Suprapubic skin (tissue), 4 donors: ENCODE measurements around the gene SCP2. TPM values are rescaled to one million over a fixed set of nuclear protein-coding genes. Genes with fewer than 3 reads are reported as not detected.

ENCODE experiments used
- DNase-seq, 2 donors: peaks; one replicate each; pipeline ENCODE4 v3.0.0-alpha.2; 2019; ENCODE audit warnings: low spot score in 2 of 2
- H3K27ac ChIP-seq: fragments of 200-600 bp; sonication (generic); one replicate; pipeline ENCODE4 v1.5.1; 2019
- H3K27me3 ChIP-seq: fragments of 200-600 bp; sonication (generic); one replicate; pipeline ENCODE4 v1.5.1; 2019
- H3K36me3 ChIP-seq: fragments of 200-600 bp; sonication (generic); one replicate; pipeline ENCODE4 v1.5.1; 2019
- H3K4me1 ChIP-seq: fragments of 200-600 bp; sonication (generic); one replicate; pipeline ENCODE4 v1.5.1; 2019
- H3K4me3 ChIP-seq: fragments of 200-600 bp; sonication (generic); one replicate; pipeline ENCODE4 v1.5.1; 2019; ENCODE audit warnings: mild to moderate bottlenecking
- H3K9me3 ChIP-seq: fragments of 200-600 bp; sonication (generic); one replicate; pipeline ENCODE4 v1.5.1; 2019
- EP300 ChIP-seq: sonication (generic); formaldehyde crosslinking; IDR thresholded peaks from one replicate; pipeline ENCODE4 v1.6.1; 2017; ENCODE audit warnings: antibody characterized with exemption
- POLR2A ChIP-seq, 2 donors: fragments of 450-650 bp; IDR thresholded peaks; one replicate each; pipeline ENCODE4 v1.6.1; 2017; ENCODE audit warnings: antibody characterized with exemption in 2 of 2, mild to moderate bottlenecking in 2 of 2, moderate library complexity in 2 of 2
- POLR2AphosphoS5 ChIP-seq, 3 donors: sonication (generic); formaldehyde crosslinking; IDR thresholded peaks; one replicate each; pipeline ENCODE4 v1.6.1; 2017; ENCODE audit warnings: antibody characterized with exemption in 3 of 3
- WGBS: methylation state at CpG from one replicate; pipeline ENCODE4 v1.1.5; 2018; 5-methylcytosine and 5-hydroxymethylcytosine counted together
- total RNA-seq, 4 donors: library from RNA; depleted of rRNA; stranded (reverse); fragments of >200 nt; gene quantifications; one replicate each; pipeline ENCODE4 v1.1.0, GENCODE V29; 2016
- TF ChIP-seq, protein P1 (sequence below), 2 donors: fragments of 200-600 bp in 1 of 2; fragments of 450-650 bp in 1 of 2; sonication (generic) in 1 of 2; IDR thresholded peaks; one replicate each; pipeline ENCODE4 v1.5.1; 2016 to 2019; ENCODE audit warnings: antibody characterized with exemption in 2 of 2, mild to moderate bottlenecking in 1 of 2, moderate library complexity in 1 of 2

The SCP2 gene
- total RNA-seq, 4 donors from 2014 or later, result 64.5 to 122 (median 113) TPM

DNA sequence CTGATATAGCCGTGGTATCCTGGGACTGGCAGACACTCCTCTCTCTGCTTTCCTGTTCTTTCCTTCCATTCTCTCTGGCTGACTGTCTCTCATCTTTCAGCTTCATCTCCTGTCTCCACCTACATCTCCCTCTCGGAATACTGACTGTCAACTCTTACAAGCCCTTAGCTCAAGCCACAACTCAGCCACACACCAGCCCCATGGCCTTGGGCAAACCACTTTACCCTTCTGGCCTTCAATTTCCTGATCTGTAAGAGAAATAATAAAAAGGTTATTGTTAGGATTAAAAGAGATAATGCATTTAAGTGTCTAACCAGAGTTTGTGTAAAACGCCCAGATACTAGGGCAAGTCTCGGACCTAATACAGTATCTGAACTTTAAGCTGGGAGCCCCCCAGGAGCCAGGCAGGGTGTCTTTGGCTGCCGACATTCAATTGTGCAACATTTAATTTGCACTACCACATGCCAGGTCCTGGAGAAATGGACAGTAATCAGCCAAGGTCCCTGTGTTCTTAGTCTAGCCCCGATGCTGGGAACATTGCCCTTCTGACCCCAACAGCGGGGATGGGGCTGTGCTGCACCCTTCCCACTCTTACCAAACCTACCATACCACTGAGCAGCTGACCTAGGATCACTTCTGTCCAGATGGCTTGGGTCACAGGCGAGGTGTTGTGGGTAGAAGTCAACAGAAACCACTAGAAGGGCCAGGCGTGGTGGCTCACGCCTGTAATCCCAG is 10.7 kb upstream of the SCP2 start:
- Histone ChIP-seq H3K9me3 (no peaks in the 10 kb centered on the region), H3K4me1 (peaks cover 34% of the 10 kb centered on the region), H3K27me3 (no peaks in the 10 kb centered on the region), H3K4me3 (no peak overlapping the region), H3K27ac (no peak overlapping the region), H3K36me3 (no peaks in the 10 kb centered on the region)
- 80% methylated on average over 5 of the region's 10 CpGs for WGBS
- peak in 1 of 2 donors; percentile 32 for DNase-seq
- TF ChIP-seq POLR2A (IDR thresholded peaks at IDR 0.05) (no peak), EP300 (no peak), POLR2AphosphoS5 (IDR thresholded peaks at IDR 0.05) (no peak)
- TF ChIP-seq, protein P1, sequence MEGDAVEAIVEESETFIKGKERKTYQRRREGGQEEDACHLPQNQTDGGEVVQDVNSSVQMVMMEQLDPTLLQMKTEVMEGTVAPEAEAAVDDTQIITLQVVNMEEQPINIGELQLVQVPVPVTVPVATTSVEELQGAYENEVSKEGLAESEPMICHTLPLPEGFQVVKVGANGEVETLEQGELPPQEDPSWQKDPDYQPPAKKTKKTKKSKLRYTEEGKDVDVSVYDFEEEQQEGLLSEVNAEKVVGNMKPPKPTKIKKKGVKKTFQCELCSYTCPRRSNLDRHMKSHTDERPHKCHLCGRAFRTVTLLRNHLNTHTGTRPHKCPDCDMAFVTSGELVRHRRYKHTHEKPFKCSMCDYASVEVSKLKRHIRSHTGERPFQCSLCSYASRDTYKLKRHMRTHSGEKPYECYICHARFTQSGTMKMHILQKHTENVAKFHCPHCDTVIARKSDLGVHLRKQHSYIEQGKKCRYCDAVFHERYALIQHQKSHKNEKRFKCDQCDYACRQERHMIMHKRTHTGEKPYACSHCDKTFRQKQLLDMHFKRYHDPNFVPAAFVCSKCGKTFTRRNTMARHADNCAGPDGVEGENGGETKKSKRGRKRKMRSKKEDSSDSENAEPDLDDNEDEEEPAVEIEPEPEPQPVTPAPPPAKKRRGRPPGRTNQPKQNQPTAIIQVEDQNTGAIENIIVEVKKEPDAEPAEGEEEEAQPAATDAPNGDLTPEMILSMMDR (IDR thresholded peaks at IDR 0.05), result no peak

DNA sequence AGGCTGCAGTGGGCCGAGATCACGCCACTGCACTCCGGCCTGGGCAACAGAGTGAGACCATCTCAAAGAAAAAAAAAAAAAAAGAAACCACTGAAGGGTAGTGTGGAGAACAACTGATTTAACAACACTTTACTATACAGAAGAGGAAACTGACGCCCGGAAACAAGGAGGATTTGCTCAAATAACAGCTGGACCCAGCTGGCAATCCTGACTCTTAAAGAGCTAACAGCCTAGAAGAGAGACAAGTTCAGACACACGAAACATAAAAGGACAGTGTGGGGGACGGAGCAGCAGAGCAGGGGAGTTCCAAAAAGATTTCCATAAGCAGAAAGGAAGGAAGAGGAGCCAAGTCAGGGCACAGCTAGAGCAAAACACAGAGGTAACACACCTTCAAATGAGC is 9.9 kb upstream of the SCP2 start:
- WGBS, result 70% methylated on average over 7 of the region's 7 CpGs
- DNase-seq, result no peak
- no peak overlapping the region for H3K27ac ChIP-seq
- TF ChIP-seq, protein P1 (IDR thresholded peaks at IDR 0.05), result no peak
- TF ChIP-seq POLR2AphosphoS5 (IDR thresholded peaks at IDR 0.05), result no peak
- TF ChIP-seq POLR2A (IDR thresholded peaks at IDR 0.05), result no peak
- no peak for TF ChIP-seq EP300
- peaks cover 39% of the 10 kb centered on the region for H3K4me1 ChIP-seq
- no peaks in the 10 kb centered on the region for H3K36me3 ChIP-seq
- no peaks in the 10 kb centered on the region for H3K9me3 ChIP-seq
- H3K4me3 ChIP-seq, result no peak overlapping the region
- H3K27me3 ChIP-seq, result no peaks in the 10 kb centered on the region

DNA sequence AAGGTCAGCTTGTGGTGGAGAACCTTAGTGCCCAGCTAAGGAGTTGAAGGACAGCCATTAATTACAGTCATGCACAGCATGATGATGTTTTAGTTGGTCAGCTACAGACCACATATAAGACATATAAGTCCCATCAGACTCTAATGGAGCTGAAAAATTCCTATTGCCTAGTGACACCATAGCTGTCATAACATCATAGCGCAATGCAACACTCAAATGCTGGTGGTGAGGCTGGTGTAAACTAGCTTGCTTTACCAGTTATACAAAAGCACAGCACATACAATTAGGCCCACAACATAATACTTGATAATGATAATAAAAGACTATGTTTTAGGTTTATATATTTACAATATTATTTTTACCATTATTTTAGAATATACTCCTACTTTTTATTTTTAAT is 9.5 kb upstream of the SCP2 start:
- Histone ChIP-seq H3K4me1 (peaks cover 39% of the 10 kb centered on the region), H3K27ac (no peak overlapping the region)
- 86% methylated on average over 1 of the region's 1 CpG for WGBS

DNA sequence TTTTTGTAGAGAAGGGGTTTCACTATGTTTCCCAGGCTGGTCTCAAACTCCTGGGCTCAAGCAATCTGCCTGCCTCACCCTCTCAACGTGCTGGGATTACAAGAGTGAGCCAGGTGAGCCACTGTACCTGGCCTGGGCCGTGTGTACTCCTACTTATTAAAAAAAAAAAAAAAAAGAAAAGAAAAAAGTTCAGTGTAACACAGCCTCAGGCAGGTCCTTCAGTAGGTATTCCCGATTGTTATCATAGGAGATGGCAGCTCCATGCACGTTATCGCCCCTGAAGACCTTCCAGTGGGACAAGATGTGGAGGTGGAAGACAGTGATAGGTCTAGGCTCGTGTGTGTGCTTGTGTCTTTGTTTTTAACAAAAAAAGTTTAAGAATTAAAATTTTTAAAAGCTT is 8.9 kb upstream of the SCP2 start:
- Histone ChIP-seq H3K27ac (no peak overlapping the region), H3K27me3 (no peaks in the 10 kb centered on the region), H3K4me1 (peaks cover 39% of the 10 kb centered on the region), H3K4me3 (no peak overlapping the region), H3K36me3 (no peaks in the 10 kb centered on the region), H3K9me3 (no peaks in the 10 kb centered on the region)
- 65% methylated on average over 6 of the region's 6 CpGs for WGBS
- no peak for DNase-seq
- TF ChIP-seq POLR2AphosphoS5 (IDR thresholded peaks at IDR 0.05) (no peak), POLR2A (IDR thresholded peaks at IDR 0.05) (no peak), EP300 (no peak)
- TF ChIP-seq, protein P1 (IDR thresholded peaks at IDR 0.05), result no peak

More for the DNA sequence above, 9.5 kb upstream of the SCP2 start:
- TF ChIP-seq POLR2AphosphoS5 (IDR thresholded peaks at IDR 0.05), result no peak
- H3K9me3 ChIP-seq, result no peaks in the 10 kb centered on the region
- no peaks in the 10 kb centered on the region for H3K36me3 ChIP-seq
- H3K4me3 ChIP-seq, result no peak overlapping the region
- no peaks in the 10 kb centered on the region for H3K27me3 ChIP-seq
- no peak for DNase-seq

DNA sequence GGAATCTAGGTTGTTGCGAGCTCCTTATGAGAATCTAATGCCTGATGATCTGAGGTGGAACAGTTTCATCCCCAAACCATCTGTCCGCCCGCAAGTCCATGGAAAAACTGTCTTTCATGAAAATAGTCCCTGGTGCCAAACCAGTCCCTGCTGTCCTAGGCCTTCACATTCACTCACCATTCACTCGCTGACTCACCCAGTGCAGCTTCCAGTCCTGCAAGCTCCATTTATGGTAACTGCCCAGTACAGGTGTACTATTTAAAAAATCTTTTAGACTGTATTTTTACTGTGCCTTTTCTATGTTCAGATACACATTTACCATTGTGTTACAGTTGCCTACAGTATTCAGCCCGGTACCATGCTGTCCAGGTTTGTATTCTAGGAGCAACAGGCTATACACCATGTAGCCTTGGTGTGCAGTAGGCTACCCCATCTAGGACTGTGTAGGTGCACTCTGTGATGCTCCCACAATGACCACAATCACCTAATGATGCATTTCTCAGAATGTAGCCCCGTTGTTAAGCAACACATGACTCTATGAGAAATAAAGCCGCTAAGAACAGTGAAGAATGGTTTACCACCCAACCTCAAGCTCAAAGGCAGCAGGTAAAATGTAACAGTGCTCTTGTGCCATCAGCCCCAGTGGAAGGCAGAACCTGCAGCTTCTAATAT is 7.9 kb upstream of the SCP2 start:
- Histone ChIP-seq H3K27ac (no peak overlapping the region), H3K9me3 (no peaks in the 10 kb centered on the region)
- WGBS, result 91% methylated on average over 7 of the region's 7 CpGs

More for the DNA sequence above, 7.9 kb upstream of the SCP2 start:
- Histone ChIP-seq H3K36me3 (no peaks in the 10 kb centered on the region), H3K4me3 (no peak overlapping the region), H3K27me3 (no peaks in the 10 kb centered on the region), H3K4me1 (peaks cover 39% of the 10 kb centered on the region)
- no peak for DNase-seq
- TF ChIP-seq POLR2AphosphoS5 (IDR thresholded peaks at IDR 0.05), result no peak
- no peak for TF ChIP-seq EP300
- no peak for TF ChIP-seq POLR2A (IDR thresholded peaks at IDR 0.05)
- TF ChIP-seq, protein P1 (IDR thresholded peaks at IDR 0.05), result no peak
